Gastrocnemius medialis (tissue), 4 donors: Measurements from ENCODE around the gene CCDC158.

ENCODE experiments used
- CTCF ChIP-seq, 5 experiments: fragments of 450-650 bp in 3 of 5; fragments of 200-600 bp in 2 of 5; sonication (generic) in 2 of 5; IDR thresholded peaks in 4 of 5; conservative IDR thresholded peaks in 1 of 5; 1 replicate in 4 of 5; 2 replicates in 1 of 5; pipeline ENCODE4 v1.5.1; 2016 to 2019; ENCODE audit warnings: antibody characterized with exemption in 5 of 5, mild to moderate bottlenecking in 3 of 5, moderate library complexity in 3 of 5
- POLR2A ChIP-seq, 2 donors: fragments of 450-650 bp; IDR thresholded peaks; one replicate each; pipeline ENCODE4 v1.6.1; 2017; ENCODE audit warnings: antibody characterized with exemption in 2 of 2, mild to moderate bottlenecking in 2 of 2, moderate library complexity in 2 of 2

- no peak for TF ChIP-seq CTCF (IDR thresholded peaks at IDR 0.05 in 4 of 5, conservative IDR thresholded peaks at IDR 0.05 in 1 of 5)
- no peak for TF ChIP-seq POLR2A (IDR thresholded peaks at IDR 0.05)
These were observed 21.9 kb upstream of the CCDC158 start for GRCh38 chr4:76442807-76443206.
